H7 (cell line): ENCODE measurements around the gene ANKS1B. TPM values are rescaled to one million over a fixed set of nuclear protein-coding genes. Genes with fewer than 3 reads are reported as not detected.

Source experiments
- DNase-seq: peaks from one replicate; pipeline ENCODE4 v3.0.0; 2012
- H3K27me3 ChIP-seq: 2 replicates; pipeline ENCODE4 v1.6.0; 2011; ENCODE audit warnings: mild to moderate bottlenecking, low read length; ENCODE audit not compliant: control insufficient read depth, insufficient read depth
- H3K36me3 ChIP-seq: replicated peaks from 2 replicates; pipeline ENCODE4 v1.5.1; 2011; ENCODE audit warnings: low read length; ENCODE audit not compliant: control insufficient read depth, insufficient read depth
- H3K4me3 ChIP-seq: 2 replicates; pipeline ENCODE4 v1.5.1; 2011; ENCODE audit warnings: low read depth, mild to moderate bottlenecking, control low read depth, low read length, moderate library complexity; ENCODE audit not compliant: insufficient read depth
- total RNA-seq: library from RNA; depleted of rRNA; stranded (reverse); fragments of >200 nt; shearing (Covaris generic); gene quantifications from 2 replicates; pipeline ENCODE4 v1.2.3, GENCODE V29; 2014

The ANKS1B gene
- total RNA-seq, 1 experiment from 2014 or later, result 3.5 TPM

- Histone ChIP-seq H3K27me3 (no peaks in the 10 kb centered on the region), H3K36me3 (no peaks in the 10 kb centered on the region), H3K4me3 (no peak overlapping the region)
- DNase-seq, result no peak
Observed at GRCh38 chr12:99392091-99392850, 592.5 kb downstream of the ANKS1B start.

GRCh38 chr12:99390707-99391106 lies 594.0 kb downstream of the ANKS1B start:
- Histone ChIP-seq H3K36me3 (no peaks in the 10 kb centered on the region), H3K27me3 (no peaks in the 10 kb centered on the region), H3K4me3 (no peak overlapping the region)
- DNase-seq, result peak; percentile 51

GRCh38 chr12:99389751-99390150 lies 595.0 kb downstream of the ANKS1B start:
- no peak for DNase-seq
- no peaks in the 10 kb centered on the region for H3K27me3 ChIP-seq
- no peak overlapping the region for H3K4me3 ChIP-seq
- no peaks in the 10 kb centered on the region for H3K36me3 ChIP-seq

- Histone ChIP-seq H3K4me3 (no peak overlapping the region), H3K36me3 (no peaks in the 10 kb centered on the region), H3K27me3 (no peaks in the 10 kb centered on the region)
- DNase-seq, result no peak
Observed at GRCh38 chr12:99388671-99389195, 596.0 kb downstream of the ANKS1B start.

- no peaks in the 10 kb centered on the region for H3K27me3 ChIP-seq
- H3K36me3 ChIP-seq, result no peaks in the 10 kb centered on the region
- no peak overlapping the region for H3K4me3 ChIP-seq
- DNase-seq, result no peak
Observed at GRCh38 chr12:99387661-99388060, 597.1 kb downstream of the ANKS1B start.

- peak; percentile 20 for DNase-seq
- H3K4me3 ChIP-seq, result no peak overlapping the region
- no peaks in the 10 kb centered on the region for H3K27me3 ChIP-seq
- no peaks in the 10 kb centered on the region for H3K36me3 ChIP-seq
Observed at GRCh38 chr12:99386907-99387306, 597.8 kb downstream of the ANKS1B start.

- no peak for DNase-seq
- no peak overlapping the region for H3K4me3 ChIP-seq
- no peaks in the 10 kb centered on the region for H3K27me3 ChIP-seq
- H3K36me3 ChIP-seq, result no peaks in the 10 kb centered on the region
Observed at GRCh38 chr12:99383258-99383657, 601.5 kb downstream of the ANKS1B start.

GRCh38 chr12:99381992-99382391 lies 602.7 kb downstream of the ANKS1B start:
- Histone ChIP-seq H3K4me3 (no peak overlapping the region), H3K27me3 (no peaks in the 10 kb centered on the region), H3K36me3 (no peaks in the 10 kb centered on the region)
- no peak for DNase-seq

- no peaks in the 10 kb centered on the region for H3K27me3 ChIP-seq
- DNase-seq, result no peak
- H3K36me3 ChIP-seq, result no peaks in the 10 kb centered on the region
- no peak overlapping the region for H3K4me3 ChIP-seq
Observed at GRCh38 chr12:99380701-99381100, 604.0 kb downstream of the ANKS1B start.

GRCh38 chr12:99374023-99374422 lies 610.7 kb downstream of the ANKS1B start:
- no peak for DNase-seq
- Histone ChIP-seq H3K36me3 (no peaks in the 10 kb centered on the region), H3K4me3 (no peak overlapping the region), H3K27me3 (no peaks in the 10 kb centered on the region)

- DNase-seq, result no peak
- Histone ChIP-seq H3K36me3 (no peaks in the 10 kb centered on the region), H3K4me3 (no peak overlapping the region), H3K27me3 (no peaks in the 10 kb centered on the region)
Observed at GRCh38 chr12:99372257-99372920, 612.3 kb downstream of the ANKS1B start.

- H3K36me3 ChIP-seq, result no peaks in the 10 kb centered on the region
- no peak for DNase-seq
- no peaks in the 10 kb centered on the region for H3K27me3 ChIP-seq
- H3K4me3 ChIP-seq, result no peak overlapping the region
Observed at GRCh38 chr12:99370421-99371138, 614.2 kb downstream of the ANKS1B start.

GRCh38 chr12:99367181-99367580 lies 617.6 kb downstream of the ANKS1B start:
- DNase-seq, result no peak
- Histone ChIP-seq H3K36me3 (no peaks in the 10 kb centered on the region), H3K27me3 (no peaks in the 10 kb centered on the region), H3K4me3 (no peak overlapping the region)

- no peaks in the 10 kb centered on the region for H3K27me3 ChIP-seq
- H3K4me3 ChIP-seq, result no peak overlapping the region
- no peak for DNase-seq
- no peaks in the 10 kb centered on the region for H3K36me3 ChIP-seq
Observed at GRCh38 chr12:99352269-99352668, 632.5 kb downstream of the ANKS1B start.

- H3K36me3 ChIP-seq, result no peaks in the 10 kb centered on the region
- H3K4me3 ChIP-seq, result no peak overlapping the region
- no peaks in the 10 kb centered on the region for H3K27me3 ChIP-seq
- DNase-seq, result no peak
Observed at GRCh38 chr12:99343960-99344359, 640.8 kb downstream of the ANKS1B start.
